Measurements from ENCODE around the gene CPEB1.

GRCh38 chr15:82597815-82598214 lies 49.3 kb downstream of the CPEB1 start:
- TF ChIP-seq CTCF (IDR thresholded peaks at IDR 0.05), result no peak
- no peak for TF ChIP-seq POLR2AphosphoS5 (IDR thresholded peaks at IDR 0.05)
- TF ChIP-seq POLR2A (IDR thresholded peaks at IDR 0.05), result no peak

All from suprapubic skin (tissue), 4 donors.